ENCODE data around the gene KLHDC3. TPM values are rescaled to one million over a fixed set of nuclear protein-coding genes. Genes with fewer than 3 reads are reported as not detected.

KLHDC3 gene, protein sequence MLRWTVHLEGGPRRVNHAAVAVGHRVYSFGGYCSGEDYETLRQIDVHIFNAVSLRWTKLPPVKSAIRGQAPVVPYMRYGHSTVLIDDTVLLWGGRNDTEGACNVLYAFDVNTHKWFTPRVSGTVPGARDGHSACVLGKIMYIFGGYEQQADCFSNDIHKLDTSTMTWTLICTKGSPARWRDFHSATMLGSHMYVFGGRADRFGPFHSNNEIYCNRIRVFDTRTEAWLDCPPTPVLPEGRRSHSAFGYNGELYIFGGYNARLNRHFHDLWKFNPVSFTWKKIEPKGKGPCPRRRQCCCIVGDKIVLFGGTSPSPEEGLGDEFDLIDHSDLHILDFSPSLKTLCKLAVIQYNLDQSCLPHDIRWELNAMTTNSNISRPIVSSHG
- 154 TPM for total RNA-seq (ENCODE audit: unreplicated experiment)
- long read RNA-seq, transcript KLHDC3-202 (11 exons, 1,909 nt): major isoform, 175 of 211 reads
- long read RNA-seq, partial matches to known transcripts: 27 of 211 reads
- long read RNA-seq, other reads (novel, unspliced or antisense): 9 of 211 reads

DNA sequence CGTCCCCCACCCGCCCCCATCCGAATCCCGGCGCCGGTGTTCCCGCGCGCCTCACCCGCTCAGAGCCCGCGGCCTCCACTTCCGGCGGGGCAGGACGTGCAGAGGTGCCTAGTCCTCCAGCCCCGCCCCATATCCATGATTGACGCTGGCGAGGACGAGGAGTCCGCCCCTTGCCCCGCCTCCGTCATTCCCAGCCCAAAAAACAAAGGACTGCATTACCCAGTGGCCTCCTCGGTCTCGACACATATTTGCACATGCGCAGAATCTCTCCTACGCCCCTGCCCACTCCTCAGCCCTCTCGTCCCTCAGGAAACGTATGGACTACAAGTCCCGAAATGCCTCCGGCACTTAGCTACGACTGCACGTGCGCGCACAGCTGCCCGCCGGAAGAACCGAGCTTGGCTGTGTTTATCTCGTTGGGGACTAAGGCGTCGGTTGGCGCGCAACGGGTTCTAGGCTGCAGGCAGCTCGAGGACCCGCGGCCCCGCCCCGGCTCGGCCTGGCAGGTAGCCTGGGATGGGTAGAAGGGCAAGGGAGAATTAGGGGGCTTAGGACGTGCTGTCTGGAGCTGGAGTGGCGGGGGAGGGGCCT, at the start of gene KLHDC3, which contains the start of gene MEA1:
Gene KLHDC3 (plus strand): TSS at position 407 of the 591 bp plus-strand sequence. CDS start 2,944 bp downstream, outside the sequence.
Gene MEA1 (minus strand): TSS at position 104 of the 591 bp plus-strand sequence. CDS start 133 bp downstream, outside the sequence.
- DNase-seq (ENCODE audit: low spot score): peak; percentile 96
- H3K36me3 Mint-ChIP-seq (ENCODE audit: low read depth, unreplicated experiment): peaks cover 45% of the 10 kb centered on the region
- peak within 1 kb of the TSS; percentile 88 for H3K27ac Mint-ChIP-seq (ENCODE audit: unreplicated experiment)
- peak within 1 kb of the TSS; percentile 94 for H3K4me3 Mint-ChIP-seq (ENCODE audit: unreplicated experiment)
- peaks cover 16% of the 10 kb centered on the region for H3K27me3 Mint-ChIP-seq (ENCODE audit: unreplicated experiment)
- no peaks in the 10 kb centered on the region for H3K9me3 Mint-ChIP-seq (ENCODE audit: unreplicated experiment)
- peaks cover 70% of the 10 kb centered on the region for H3K4me1 Mint-ChIP-seq (ENCODE audit: unreplicated experiment)
- TF ChIP-seq, protein P1, sequence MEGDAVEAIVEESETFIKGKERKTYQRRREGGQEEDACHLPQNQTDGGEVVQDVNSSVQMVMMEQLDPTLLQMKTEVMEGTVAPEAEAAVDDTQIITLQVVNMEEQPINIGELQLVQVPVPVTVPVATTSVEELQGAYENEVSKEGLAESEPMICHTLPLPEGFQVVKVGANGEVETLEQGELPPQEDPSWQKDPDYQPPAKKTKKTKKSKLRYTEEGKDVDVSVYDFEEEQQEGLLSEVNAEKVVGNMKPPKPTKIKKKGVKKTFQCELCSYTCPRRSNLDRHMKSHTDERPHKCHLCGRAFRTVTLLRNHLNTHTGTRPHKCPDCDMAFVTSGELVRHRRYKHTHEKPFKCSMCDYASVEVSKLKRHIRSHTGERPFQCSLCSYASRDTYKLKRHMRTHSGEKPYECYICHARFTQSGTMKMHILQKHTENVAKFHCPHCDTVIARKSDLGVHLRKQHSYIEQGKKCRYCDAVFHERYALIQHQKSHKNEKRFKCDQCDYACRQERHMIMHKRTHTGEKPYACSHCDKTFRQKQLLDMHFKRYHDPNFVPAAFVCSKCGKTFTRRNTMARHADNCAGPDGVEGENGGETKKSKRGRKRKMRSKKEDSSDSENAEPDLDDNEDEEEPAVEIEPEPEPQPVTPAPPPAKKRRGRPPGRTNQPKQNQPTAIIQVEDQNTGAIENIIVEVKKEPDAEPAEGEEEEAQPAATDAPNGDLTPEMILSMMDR (IDR thresholded peaks at IDR 0.05; ENCODE audit: unreplicated experiment): no peak

DNA sequence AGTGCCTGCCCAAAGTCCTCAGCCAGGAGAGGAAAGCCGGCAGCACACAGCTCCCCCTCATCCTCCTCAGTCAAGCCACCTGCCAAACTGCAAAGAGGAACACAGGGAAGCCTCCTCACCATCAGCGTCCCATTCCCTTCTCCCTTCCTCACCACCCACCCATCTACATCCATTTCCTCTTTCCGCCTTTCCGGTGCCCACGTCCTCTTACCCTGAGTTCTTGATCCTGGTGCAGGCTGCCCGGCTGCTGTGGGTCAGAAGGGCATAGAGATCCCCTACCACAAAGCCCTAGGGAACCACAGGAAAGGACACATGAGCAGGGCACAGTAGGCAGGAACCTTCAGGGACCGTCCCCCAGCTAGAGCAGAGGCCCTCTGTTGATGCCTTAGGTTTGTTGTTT, 47.5 kb upstream of the KLHDC3 start:
- Mint-ChIP-seq H3K27ac (ENCODE audit: unreplicated experiment) (no peak overlapping the region), H3K4me3 (ENCODE audit: unreplicated experiment) (no peak overlapping the region), H3K36me3 (ENCODE audit: low read depth, unreplicated experiment) (peaks cover 19% of the 10 kb centered on the region), H3K4me1 (ENCODE audit: unreplicated experiment) (peaks cover 1% of the 10 kb centered on the region), H3K9me3 (ENCODE audit: unreplicated experiment) (no peaks in the 10 kb centered on the region), H3K27me3 (ENCODE audit: unreplicated experiment) (peaks cover 10% of the 10 kb centered on the region)
- no peak for DNase-seq (ENCODE audit: low spot score)
- TF ChIP-seq, protein P1 (IDR thresholded peaks at IDR 0.05; ENCODE audit: unreplicated experiment): no peak

DNA sequence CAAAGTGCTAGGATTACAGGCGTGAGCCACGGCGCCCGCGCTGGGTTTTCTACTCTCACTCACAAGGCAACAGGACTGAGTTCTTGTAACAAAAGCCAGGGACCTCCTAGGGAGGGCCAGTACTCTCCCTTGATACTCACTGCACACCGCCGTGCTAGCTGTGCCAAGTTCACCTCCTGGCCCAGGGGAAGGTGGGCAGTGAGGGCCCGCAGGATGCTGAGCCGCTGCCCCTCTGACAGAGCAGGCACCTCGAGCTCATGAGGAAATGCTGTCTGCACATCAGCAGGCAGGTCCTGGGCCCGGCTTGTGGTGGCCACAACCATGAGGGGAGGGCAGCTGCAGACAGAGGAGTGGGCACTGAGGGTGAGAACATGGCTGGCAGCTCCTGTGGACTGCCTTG, 46.8 kb upstream of the KLHDC3 start:
- no peaks in the 10 kb centered on the region for H3K9me3 Mint-ChIP-seq (ENCODE audit: unreplicated experiment)
- H3K27me3 Mint-ChIP-seq (ENCODE audit: unreplicated experiment): peaks cover 6% of the 10 kb centered on the region
- no peak overlapping the region for H3K4me3 Mint-ChIP-seq (ENCODE audit: unreplicated experiment)
- H3K4me1 Mint-ChIP-seq (ENCODE audit: unreplicated experiment): peaks cover 3% of the 10 kb centered on the region
- H3K27ac Mint-ChIP-seq (ENCODE audit: unreplicated experiment): no peak overlapping the region
- no peak for DNase-seq (ENCODE audit: low spot score)
- TF ChIP-seq, protein P1 (IDR thresholded peaks at IDR 0.05; ENCODE audit: unreplicated experiment): no peak
- peaks cover 13% of the 10 kb centered on the region for H3K36me3 Mint-ChIP-seq (ENCODE audit: low read depth, unreplicated experiment)

DNA sequence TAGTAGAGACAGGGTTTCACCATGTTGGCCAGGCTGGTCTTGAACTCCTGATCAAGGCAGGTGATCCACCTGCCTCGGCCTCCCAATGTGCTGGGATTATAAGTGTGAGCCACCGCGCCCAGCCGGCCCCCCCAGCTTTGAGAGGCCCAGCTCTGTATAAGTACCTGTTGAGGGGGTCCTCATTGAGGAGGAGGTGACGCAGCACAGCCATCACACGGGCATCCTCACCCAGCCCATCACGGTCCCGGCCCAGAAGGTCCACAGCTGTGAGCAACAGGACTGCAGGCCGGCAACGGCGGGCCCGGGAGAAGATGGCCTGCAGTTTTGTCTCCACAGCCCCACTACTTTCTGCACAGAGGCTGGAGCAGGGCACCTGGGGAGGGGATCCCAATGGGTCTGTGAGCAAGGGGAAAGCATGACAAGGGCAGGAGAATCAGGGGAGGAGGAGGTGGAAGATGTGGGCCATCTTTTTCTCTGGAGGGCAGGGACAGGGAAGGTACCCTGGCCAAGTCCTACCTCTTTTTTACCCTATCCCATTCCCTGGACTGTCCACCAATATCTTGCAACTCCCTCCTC, 45.8 kb upstream of the KLHDC3 start:
- H3K27me3 Mint-ChIP-seq (ENCODE audit: unreplicated experiment): peaks cover 5% of the 10 kb centered on the region
- no peak for DNase-seq (ENCODE audit: low spot score)
- TF ChIP-seq, protein P1 (IDR thresholded peaks at IDR 0.05; ENCODE audit: unreplicated experiment): no peak
- no peak overlapping the region for H3K27ac Mint-ChIP-seq (ENCODE audit: unreplicated experiment)
- no peak overlapping the region for H3K4me3 Mint-ChIP-seq (ENCODE audit: unreplicated experiment)
- no peaks in the 10 kb centered on the region for H3K9me3 Mint-ChIP-seq (ENCODE audit: unreplicated experiment)
- H3K4me1 Mint-ChIP-seq (ENCODE audit: unreplicated experiment): peaks cover 3% of the 10 kb centered on the region
- peaks cover 7% of the 10 kb centered on the region for H3K36me3 Mint-ChIP-seq (ENCODE audit: low read depth, unreplicated experiment)
